ENCODE data around the gene LENG8.
"Not testable (repeated sequence)": the region's sequence is repeated elsewhere in the genome, so short reads cannot be mapped to it uniquely, and the experiment has no call there.

LENG8 gene

DNA sequence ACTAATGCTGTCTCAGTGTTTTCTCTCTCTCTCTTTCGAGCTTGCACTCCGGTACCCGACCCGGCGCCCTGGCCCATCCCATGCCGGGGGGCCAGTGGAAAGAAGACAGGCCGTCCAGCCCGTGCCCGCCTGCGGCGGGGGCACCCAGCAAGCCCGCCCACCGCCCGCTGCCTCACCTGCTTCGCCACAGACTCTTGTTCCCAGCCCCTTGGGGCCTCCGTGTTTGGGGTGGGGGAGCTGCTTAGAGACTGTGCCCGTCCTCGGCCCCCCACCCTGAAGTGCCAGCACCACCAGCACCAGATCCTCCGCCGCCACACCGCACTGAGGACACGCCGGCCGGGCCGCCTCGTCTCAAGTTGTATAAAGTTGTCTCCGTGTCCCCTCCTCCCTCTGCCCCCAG, 12.2 kb downstream of the LENG8 start:
- H3K27ac Mint-ChIP-seq, result peak overlapping the region; percentile 17
- peaks cover 8% of the 10 kb centered on the region for H3K36me3 Mint-ChIP-seq
- H3K4me1 Mint-ChIP-seq, result peaks cover 25% of the 10 kb centered on the region
- H3K9me3 Mint-ChIP-seq, result no peaks in the 10 kb centered on the region
- H3K27me3 Mint-ChIP-seq, result no peaks in the 10 kb centered on the region
- peak overlapping the region; percentile 72 for H3K4me3 Mint-ChIP-seq

DNA sequence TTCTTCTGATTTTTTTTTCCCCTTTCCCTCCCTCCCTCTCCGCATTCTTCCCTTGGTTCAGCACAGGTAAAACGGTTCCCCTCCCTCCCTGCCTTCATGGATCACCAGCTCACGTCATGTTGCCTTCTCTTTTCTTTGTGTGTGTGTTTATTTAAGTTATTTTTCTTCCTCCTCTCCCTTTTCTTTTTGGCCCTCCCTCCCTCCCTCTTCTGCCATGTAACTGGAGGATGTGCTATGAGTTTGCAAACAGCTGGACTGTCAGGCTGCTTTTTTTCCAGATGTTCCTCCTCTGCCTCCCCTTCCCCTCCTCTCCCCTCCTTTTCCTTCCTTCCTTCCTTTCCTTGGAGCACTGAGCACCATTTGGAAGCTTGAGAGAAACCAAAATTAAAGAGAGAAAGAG, 12.6 kb downstream of the LENG8 start:
- peak overlapping the region; percentile 30 for H3K27ac Mint-ChIP-seq
- H3K27me3 Mint-ChIP-seq, result no peaks in the 10 kb centered on the region

DNA sequence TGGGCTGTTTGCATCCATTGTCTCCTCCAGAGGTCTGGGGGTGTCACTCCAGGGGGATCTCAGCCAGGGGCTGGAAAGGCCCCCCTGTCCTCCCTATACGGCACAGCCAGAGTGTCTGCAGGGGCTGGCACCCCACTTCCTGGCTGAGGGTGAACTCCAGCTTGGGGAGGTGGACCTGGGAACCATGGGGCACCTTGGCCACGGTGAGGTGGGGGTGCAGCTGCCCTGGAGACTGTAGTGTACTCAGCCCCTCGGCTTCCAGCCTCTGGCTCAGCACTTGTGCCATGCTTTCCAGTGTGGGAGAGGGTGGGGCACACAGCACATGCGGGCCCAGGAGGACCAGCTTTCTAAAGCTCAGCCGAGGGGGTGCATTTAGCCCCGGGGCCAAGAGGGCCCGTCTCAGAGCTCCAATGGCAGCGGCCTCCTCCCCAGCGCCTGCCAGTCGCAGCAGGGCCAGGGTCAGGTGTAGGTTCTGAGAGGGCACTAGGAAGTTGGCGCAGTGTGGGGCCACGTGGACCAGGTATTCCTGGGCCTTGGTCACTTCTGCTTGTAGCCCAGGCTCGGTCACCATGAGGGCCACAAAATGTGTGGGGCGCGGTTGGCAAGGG, 13.2 kb downstream of the LENG8 start:
- peak overlapping the region; percentile 72 for H3K4me3 Mint-ChIP-seq
- H3K36me3 Mint-ChIP-seq, result peaks cover 7% of the 10 kb centered on the region
- H3K27ac Mint-ChIP-seq, result peak overlapping the region; percentile 30
- H3K27me3 Mint-ChIP-seq, result no peaks in the 10 kb centered on the region
- H3K4me1 Mint-ChIP-seq, result peaks cover 25% of the 10 kb centered on the region
- no peaks in the 10 kb centered on the region for H3K9me3 Mint-ChIP-seq

More for the DNA sequence above, 12.6 kb downstream of the LENG8 start:
- no peaks in the 10 kb centered on the region for H3K9me3 Mint-ChIP-seq
- peaks cover 7% of the 10 kb centered on the region for H3K36me3 Mint-ChIP-seq
- H3K4me3 Mint-ChIP-seq, result peak overlapping the region; percentile 72
- H3K4me1 Mint-ChIP-seq, result peaks cover 25% of the 10 kb centered on the region

DNA sequence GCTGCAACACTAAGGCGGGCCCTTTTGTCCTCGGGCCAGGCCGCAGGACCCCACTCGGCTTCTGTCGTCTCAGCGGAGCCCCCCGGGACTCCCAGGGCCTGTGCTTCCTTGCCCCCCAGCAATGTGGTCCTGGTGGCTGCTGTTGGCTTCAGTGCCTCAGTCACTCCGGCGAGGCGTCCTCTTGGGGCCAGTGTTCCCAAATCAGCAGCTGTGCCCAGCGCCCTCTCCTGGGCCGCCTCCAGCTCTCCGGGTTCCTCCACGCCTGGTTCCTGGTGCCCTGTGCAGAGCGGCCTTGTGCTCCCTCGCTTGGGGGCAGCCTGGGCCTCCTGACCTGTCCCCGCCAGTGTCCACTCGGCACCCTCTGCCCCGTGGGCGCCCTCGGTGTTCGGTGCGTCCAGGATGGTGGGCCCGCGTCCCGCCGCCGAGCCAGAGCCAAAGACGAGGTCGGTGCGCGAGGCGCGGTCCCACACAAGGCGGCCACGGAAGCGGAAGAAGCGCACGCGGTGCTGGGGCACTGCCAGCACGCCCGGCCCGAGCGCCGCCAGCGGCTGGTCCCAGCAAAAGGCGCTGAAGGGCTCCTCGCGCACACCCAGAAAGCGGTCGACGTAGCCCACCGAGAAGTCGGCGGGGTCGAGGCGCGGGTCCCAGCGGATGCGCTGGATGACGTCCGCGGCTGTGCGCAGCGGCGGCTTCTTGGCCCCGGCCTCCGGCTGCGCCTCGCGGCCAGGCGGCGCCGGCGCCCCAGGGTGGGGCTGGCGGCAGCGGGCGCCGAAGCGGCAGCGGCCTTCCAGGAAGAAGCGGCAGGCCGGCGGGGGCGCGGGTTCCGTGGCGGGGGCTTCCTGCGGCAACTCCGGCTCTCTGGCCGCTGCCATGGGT, 13.9 kb downstream of the LENG8 start:
- peaks cover 25% of the 10 kb centered on the region for H3K4me1 Mint-ChIP-seq

DNA sequence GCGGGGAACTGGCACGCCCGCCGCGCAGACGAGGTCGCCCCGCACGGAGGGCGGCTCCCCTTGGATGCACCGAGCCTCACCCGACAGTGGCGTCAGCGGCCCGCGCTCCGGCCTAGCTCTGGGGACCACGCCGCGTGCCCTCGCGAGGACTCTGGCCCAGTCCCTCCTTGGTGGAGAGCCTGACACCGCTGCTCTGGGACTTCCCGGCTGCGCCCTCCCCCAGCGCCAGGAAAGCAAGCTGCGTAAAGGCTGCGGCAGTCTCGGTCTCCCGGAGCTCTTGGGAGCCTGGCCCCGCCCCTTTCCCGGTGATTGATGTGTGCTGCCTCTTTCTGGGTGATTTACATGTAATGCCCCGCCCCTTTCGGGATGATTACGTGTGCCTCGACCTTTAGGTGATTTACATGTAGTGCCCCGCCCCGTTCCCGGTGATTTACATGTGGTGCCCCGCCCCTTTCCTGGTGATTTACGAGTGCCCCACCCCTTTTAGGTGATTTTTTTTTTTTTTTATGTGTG, 14.6 kb downstream of the LENG8 start, which contains the start of gene LENG9:
LENG9 (minus strand) TSS at position 248 of the 513 bp plus-strand sequence. CDS start 252 bp downstream, outside the sequence.
- H3K9me3 Mint-ChIP-seq, result no peaks in the 10 kb centered on the region
- H3K27ac Mint-ChIP-seq, result peak within 1 kb of the TSS; percentile 88
- H3K27me3 Mint-ChIP-seq, result no peaks in the 10 kb centered on the region
- H3K4me1 Mint-ChIP-seq, result peaks cover 24% of the 10 kb centered on the region
- H3K4me3 Mint-ChIP-seq, result peak within 1 kb of the TSS; percentile 83
- H3K36me3 Mint-ChIP-seq, result peaks cover 6% of the 10 kb centered on the region

More for the DNA sequence above, 13.9 kb downstream of the LENG8 start:
- no peaks in the 10 kb centered on the region for H3K27me3 Mint-ChIP-seq
- peak overlapping the region; percentile 72 for H3K4me3 Mint-ChIP-seq
- H3K27ac Mint-ChIP-seq, result no peak overlapping the region
- H3K9me3 Mint-ChIP-seq, result no peaks in the 10 kb centered on the region
- peaks cover 7% of the 10 kb centered on the region for H3K36me3 Mint-ChIP-seq

DNA sequence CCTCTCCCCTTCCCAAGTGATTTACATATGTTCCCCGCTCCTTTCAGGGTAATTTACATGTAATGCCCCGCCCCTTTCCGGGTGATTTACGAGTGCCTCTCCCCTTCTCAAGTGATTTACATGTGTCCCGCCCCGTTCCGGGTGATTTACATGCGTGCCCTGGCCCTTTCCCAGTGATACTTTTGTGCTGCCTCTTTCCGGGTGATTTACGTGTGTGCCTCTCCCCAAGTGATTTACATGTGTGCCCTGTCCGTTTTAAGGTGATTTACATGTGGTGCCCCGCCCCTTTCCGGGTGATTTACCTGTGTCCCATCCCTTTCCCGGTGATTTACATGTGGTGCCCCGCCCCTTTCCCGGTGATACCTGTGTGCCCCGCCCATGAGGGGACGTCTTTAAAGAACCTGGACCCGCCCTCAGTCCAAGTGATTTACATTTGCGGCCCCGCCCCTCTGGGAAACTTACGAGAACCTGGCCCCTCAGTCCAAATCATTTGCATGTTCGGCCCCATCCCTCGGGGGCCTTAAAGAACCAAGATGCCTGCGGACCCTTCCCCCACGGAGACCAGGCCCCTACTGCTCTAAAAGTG, 15.1 kb downstream of the LENG8 start:
- H3K27ac Mint-ChIP-seq, result peak overlapping the region; percentile 88
- no peaks in the 10 kb centered on the region for H3K9me3 Mint-ChIP-seq
- no peaks in the 10 kb centered on the region for H3K27me3 Mint-ChIP-seq
- H3K4me1 Mint-ChIP-seq, result peaks cover 18% of the 10 kb centered on the region
- H3K4me3 Mint-ChIP-seq, result peak overlapping the region; percentile 83
- H3K36me3 Mint-ChIP-seq, result peaks cover 3% of the 10 kb centered on the region

DNA sequence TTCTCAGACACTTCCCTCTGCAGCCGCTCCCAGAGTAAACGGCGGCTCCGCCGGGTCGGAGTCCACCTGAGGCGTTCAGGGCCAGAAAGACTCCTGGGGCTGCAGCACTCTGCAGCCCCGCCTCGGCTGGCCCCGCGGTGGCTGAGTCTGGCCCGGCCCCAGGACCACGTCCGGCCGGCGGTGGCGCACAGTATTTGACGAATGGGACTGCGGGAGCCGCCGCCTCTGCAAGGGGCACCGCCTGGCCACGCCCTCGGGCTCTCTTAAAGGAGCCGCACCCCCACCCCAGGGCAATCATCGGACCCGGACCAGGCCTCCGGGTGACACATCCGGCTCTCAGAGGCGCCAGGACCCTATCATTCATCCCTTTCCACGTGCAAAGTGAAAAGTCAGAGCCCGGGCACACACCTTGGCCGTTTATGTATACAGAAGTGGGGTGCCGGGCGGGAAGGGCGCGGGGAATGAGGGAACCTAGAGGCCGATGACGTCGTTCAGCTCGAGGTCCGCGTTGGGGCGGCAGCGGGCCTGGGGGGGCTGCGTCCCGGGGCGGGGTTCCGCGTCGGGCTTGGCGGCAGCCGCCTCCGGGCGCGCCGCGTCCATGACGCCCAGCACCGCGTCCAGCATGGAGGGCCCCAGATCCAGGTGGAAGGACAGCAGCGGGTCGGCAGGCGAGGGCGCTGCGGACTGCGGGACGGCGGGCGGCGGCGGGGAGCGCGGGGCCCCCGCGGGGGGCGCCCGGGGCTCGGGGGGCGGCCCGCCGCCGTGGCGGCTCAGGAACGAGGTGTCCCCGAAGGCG, 15.8 kb downstream of the LENG8 start:
- Mint-ChIP-seq H3K27ac (no peak overlapping the region), H3K4me1 (peaks cover 14% of the 10 kb centered on the region), H3K36me3 (no peaks in the 10 kb centered on the region), H3K9me3 (no peaks in the 10 kb centered on the region), H3K27me3 (peaks cover 6% of the 10 kb centered on the region), H3K4me3 (peak overlapping the region; percentile 83)

DNA sequence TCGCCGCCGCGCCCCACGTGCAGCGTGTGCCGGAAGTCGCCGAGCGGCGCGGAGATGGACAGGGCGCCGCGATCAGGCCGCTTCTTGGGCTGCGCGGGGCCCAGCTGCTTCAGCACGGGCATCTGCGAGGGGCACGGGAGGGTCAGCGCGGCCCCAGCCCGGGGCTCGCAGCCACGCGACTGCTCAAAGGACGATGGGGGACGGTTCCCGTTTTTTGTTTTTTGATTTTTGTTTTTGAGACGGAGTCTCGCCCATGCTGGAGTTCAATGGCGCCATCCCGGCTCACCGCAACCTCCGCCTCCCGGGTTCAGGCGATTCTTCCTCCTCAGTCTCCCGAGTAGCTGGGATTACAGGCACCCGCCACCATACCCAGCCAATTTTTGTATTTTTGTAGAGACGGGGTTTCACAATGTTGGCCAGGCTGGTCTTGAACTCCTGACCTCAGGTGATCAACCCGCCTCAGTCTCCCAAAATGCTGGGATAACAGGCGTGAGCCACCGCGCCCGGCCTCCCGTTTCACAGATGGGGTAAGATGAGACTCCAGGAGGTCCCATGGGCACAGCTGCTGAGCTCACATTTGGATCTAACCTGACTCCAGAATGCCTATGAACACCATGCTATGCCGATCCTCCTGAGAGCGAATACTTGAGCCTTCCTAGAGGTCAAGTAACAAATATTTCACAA, 16.6 kb downstream of the LENG8 start:
- H3K4me3 Mint-ChIP-seq, result peak overlapping the region; percentile 59
- H3K9me3 Mint-ChIP-seq, result no peaks in the 10 kb centered on the region
- no peak overlapping the region for H3K27ac Mint-ChIP-seq
- peaks cover 20% of the 10 kb centered on the region for H3K4me1 Mint-ChIP-seq
- H3K27me3 Mint-ChIP-seq, result peaks cover 13% of the 10 kb centered on the region
- H3K36me3 Mint-ChIP-seq, result no peaks in the 10 kb centered on the region

DNA sequence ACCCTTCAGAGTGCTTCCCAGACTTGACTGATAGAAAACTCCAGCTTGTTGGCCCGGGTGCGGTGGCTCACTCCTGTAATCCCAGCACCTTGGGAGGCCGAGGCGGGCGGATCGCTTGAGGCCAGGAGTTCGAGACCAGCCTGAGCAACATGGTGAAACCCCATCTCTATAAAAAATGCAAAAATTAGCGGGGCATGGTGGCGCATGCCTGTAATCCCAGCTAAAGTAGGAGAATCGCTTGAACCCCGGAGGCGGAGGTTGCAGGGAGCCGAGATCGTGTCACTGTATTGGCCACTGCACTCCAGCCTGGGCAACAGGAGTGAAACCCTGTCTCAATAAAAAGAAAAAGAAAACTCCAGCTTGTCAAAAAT, 17.1 kb downstream of the LENG8 start:
- not testable (repeated sequence) for H3K27ac Mint-ChIP-seq, H3K9me3 Mint-ChIP-seq, H3K36me3 Mint-ChIP-seq
- H3K27me3 Mint-ChIP-seq, result peaks cover 17% of the 10 kb centered on the region
- peak overlapping the region; percentile 59 for H3K4me3 Mint-ChIP-seq
- H3K4me1 Mint-ChIP-seq, result peaks cover 24% of the 10 kb centered on the region

DNA sequence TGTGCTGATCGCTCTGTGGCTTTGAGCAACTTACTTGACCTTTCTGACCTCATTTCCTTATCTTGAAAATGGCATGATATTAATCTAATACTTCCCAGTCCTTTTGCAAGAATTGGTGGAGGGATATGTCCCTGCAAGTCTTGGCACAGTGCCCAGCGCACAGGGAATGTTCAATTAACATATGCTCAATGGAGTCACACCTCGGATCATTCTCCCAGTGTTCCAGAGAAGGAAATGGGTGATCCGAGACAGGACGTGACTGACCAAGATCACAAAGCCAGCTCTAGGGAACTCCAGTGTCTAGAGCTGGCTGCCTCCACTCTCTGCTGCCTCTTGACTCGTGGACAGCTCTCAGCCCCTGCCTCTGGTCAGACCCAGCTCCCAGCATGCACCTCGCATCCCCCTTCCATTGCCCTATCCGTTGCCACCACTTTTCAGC, 20.5 kb downstream of the LENG8 start:
- Mint-ChIP-seq H3K4me3 (no peak overlapping the region), H3K27ac (no peak overlapping the region), H3K27me3 (peaks cover 25% of the 10 kb centered on the region), H3K9me3 (no peaks in the 10 kb centered on the region), H3K36me3 (no peaks in the 10 kb centered on the region), H3K4me1 (peaks cover 14% of the 10 kb centered on the region)

DNA sequence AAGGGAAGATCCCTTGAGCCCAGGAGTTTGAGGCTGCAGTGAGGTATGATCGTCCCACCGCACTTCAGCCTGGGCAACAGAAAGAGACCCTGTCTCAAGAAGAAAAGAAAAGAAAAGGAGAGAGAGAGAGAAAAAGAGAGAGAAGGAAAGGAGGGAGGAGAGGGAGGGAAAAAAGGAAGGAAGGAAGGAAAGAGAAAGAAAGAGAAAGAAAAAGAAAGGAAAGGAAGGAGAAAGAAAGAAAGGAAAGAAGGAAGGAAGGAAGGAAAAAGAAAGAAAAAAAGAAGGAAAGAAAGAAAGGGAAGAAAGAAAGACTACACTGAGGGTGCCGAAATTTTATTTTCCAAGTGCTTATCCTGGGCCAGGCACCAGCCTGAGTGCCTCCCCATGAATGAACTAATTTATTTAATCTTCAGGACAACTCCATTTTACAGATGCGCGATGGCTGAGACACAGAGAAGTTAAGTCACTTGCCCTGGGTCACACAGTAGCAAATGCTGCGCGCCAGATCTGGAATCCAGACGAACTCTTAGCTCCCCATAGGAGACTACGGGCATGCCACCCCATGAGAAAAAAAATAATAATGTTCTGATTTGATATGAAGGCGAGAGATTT, 21.4 kb downstream of the LENG8 start:
- Mint-ChIP-seq H3K36me3 (no peaks in the 10 kb centered on the region), H3K9me3 (no peaks in the 10 kb centered on the region), H3K4me3 (peak overlapping the region; percentile 2), H3K27me3 (peaks cover 28% of the 10 kb centered on the region), H3K4me1 (peaks cover 14% of the 10 kb centered on the region), H3K27ac (peak overlapping the region; percentile 80)

DNA sequence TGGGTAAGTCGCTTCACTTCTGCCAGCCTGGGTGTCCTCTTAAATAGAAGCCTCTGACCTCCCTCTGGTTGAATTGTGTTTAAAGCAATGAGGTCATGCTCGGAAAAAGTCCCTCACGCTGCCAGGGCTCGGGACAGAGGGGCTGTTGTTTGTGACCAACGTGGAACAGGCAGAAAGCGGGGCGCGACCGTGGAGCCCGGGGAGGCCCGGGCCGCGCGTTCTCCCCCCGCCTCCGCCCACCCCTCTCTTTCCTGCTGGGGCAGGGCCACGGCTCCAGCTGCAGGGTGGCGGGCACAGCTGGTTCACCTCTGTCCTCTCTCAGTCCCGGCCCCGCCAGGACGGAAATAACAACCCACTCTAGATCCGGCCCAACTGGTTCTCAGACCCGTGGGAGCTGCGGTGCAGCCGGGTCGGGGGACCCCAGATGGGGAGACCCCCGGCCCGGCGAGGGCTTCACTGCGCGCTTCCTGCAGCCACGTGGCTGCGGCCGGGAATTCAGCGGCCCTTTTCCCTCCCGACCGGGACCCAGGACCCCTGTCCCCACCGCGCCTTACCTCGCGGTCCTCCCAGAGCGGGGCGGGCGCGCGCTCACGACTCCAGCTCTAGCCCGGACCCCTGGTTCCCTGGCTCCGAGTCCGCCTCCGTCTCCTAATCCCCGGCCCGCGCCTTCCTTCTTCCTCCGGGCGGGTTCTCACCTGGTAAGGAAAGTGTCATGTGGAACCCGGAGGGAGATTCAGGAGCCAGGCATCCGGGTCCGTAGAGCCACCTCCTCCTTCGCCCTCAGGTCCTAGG, 22.2 kb downstream of the LENG8 start:
- Mint-ChIP-seq H3K27ac (no peak overlapping the region), H3K36me3 (no peaks in the 10 kb centered on the region), H3K4me1 (peaks cover 14% of the 10 kb centered on the region), H3K27me3 (peaks cover 28% of the 10 kb centered on the region), H3K9me3 (no peaks in the 10 kb centered on the region), H3K4me3 (peak overlapping the region; percentile 2)

DNA sequence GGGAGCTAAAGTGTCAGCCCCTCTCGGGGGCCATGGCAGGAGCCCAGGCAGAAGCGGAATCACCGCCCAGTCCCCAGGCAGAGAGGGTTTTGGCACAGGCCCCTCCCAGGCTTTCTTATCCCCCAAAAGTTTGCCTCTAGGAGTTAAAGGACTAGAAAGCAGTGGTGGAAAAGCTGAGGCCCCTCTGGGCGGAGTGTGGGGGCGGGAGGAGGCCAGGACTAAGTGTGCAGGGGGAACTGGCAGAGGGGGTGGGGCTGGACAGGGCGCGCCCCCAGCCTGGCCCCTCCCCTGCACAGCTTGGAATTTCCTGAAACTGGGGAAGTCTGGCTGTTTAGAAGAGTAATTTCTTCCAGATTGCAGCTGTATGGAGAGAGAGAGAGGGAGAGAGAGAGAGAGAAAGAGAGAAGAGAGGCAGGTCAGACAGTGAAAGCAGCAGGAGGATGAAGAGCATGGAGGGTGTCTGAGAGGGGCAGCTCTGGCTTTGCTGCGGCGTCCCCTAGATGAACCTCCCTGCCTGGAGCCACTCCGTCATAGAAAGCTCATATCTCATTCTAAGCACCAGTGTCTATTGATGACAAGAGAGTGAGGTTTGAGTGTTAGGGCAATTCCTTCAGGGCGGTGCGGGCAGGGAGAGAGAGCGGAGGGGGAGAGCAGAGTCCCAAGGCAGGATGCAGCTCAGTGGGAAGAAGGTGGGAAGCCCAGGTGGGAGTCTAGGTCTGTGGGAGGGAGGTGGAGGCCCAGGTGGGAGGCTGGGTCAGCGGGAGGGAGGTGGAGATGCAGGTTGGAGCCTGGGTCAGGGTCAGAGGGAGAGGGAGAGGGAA, 24.3 kb downstream of the LENG8 start, which contains the start of gene CDC42EP5:
CDC42EP5 (minus strand) TSS at position 226 of the 821 bp plus-strand sequence. CDS start 7,749 bp downstream, outside the sequence.
- H3K36me3 Mint-ChIP-seq, result no peaks in the 10 kb centered on the region
- H3K4me3 Mint-ChIP-seq, result no peak within 1 kb of the TSS
- H3K27me3 Mint-ChIP-seq, result peaks cover 38% of the 10 kb centered on the region
- no peaks in the 10 kb centered on the region for H3K9me3 Mint-ChIP-seq
- no peak within 1 kb of the TSS for H3K27ac Mint-ChIP-seq
- H3K4me1 Mint-ChIP-seq, result peaks cover 14% of the 10 kb centered on the region

All from activated naive CD4-positive, alpha-beta T cell treated with anti-CD3 and anti-CD28 coated beads, Interleukin-2, amount 50 U/mL, for 24 hours (primary cell).